ENCODE measurements around the gene SF1.
A peak's percentile ranks its signal among the peaks of the same experiment; 100 is the strongest.

The SF1 gene

GRCh38 chr11:64777449-64778222 is 706 bp downstream of the SF1 start:
- peak; percentile 72 for DNase-seq

- DNase-seq, result no peak
These were observed 1.5 kb downstream of the SF1 start for GRCh38 chr11:64776875-64777274.

GRCh38 chr11:64776425-64776824 is 1.9 kb downstream of the SF1 start:
- DNase-seq, result no peak

GRCh38 chr11:64774144-64774543 is 4.2 kb downstream of the SF1 start:
- no peak for DNase-seq

GRCh38 chr11:64772303-64773018 is 5.9 kb downstream of the SF1 start:
- DNase-seq, result no peak

- DNase-seq, result no peak
These were observed 6.5 kb downstream of the SF1 start for GRCh38 chr11:64771861-64772260.

GRCh38 chr11:64770120-64770519 is 8.2 kb downstream of the SF1 start:
- DNase-seq, result no peak

- DNase-seq, result no peak
These were observed 9.1 kb downstream of the SF1 start for GRCh38 chr11:64769283-64769682.

GRCh38 chr11:64768300-64768694 is 10.0 kb downstream of the SF1 start:
- DNase-seq, result no peak

- DNase-seq, result peak; percentile 26
These were observed 10.7 kb downstream of the SF1 start for GRCh38 chr11:64767344-64768299.

GRCh38 chr11:64766881-64767280 is 11.5 kb downstream of the SF1 start:
- no peak for DNase-seq

- no peak for DNase-seq
These were observed 12.3 kb downstream of the SF1 start for GRCh38 chr11:64765851-64766665.

GRCh38 chr11:64765291-64765850 is 13.0 kb downstream of the SF1 start:
- no peak for DNase-seq

GRCh38 chr11:64764753-64765152 is 13.6 kb downstream of the SF1 start:
- DNase-seq, result no peak

- no peak for DNase-seq
These were observed 14.2 kb downstream of the SF1 start for GRCh38 chr11:64764040-64764611.

- no peak for DNase-seq
These were observed 14.8 kb downstream of the SF1 start for GRCh38 chr11:64763526-64764039.

- no peak for DNase-seq
These were observed 15.4 kb downstream of the SF1 start for GRCh38 chr11:64762674-64763525.

GRCh38 chr11:64762277-64762673 is 16.1 kb downstream of the SF1 start:
- no peak for DNase-seq

- no peak for DNase-seq
These were observed 17.5 kb downstream of the SF1 start for GRCh38 chr11:64760759-64761420.
